Measurements from ENCODE around the gene KCND2. TPM values are rescaled to one million over a fixed set of nuclear protein-coding genes. Genes with fewer than 3 reads are reported as not detected.

KCND2 gene
- total RNA-seq, 1 experiment from 2014 or later: not detected

DNA sequence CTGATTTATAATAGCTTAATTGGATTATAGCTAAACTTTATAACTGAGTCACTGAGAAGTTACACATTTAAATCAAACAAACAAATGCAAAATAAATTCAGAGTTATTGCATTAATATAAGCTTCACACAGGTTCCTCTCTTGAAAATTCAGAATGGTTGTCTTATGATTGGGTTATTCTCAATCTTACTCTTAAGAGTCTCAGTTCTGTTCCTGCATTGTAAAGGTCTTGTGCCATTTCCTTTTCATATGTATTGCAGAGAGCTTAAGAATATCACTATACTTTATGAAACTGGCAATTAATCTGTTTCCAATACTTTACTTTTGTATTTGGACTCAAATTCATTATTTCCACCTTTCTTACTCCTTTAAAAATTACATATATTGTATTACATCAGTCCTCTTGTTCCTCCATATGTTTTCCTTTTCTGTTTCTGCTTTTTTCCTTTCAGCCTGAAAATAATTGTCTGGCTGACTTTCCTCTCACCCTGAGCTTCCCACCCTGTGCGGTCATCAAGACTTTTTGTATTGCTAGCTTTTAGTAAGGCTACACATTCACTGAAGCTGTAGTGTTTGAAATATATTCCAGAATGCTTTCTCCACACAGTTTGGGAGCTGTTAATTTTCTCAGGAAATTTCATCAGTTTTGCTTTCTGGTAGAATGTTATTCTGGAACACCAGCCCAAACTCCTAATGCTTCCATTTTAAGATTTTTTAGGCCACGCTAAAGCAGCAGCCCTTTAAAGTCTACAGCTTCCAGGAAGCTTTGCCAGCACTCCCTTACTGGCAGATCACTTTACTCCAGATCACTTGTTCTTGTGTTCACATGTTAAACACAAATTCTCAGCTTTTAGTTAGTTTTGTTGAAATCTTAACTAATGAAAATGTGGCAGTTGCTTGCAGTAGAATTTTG lies 139.4 kb downstream of the KCND2 start:
- H3K4me3 ChIP-seq: no peak overlapping the region
- no peak for DNase-seq
- no peaks in the 10 kb centered on the region for H3K36me3 ChIP-seq
- no peaks in the 10 kb centered on the region for H3K27me3 ChIP-seq
- no peaks in the 10 kb centered on the region for H3K9me3 ChIP-seq (replicated peaks)
- no peaks in the 10 kb centered on the region for H3K4me1 ChIP-seq
- H3K27ac ChIP-seq: no peak overlapping the region

DNA sequence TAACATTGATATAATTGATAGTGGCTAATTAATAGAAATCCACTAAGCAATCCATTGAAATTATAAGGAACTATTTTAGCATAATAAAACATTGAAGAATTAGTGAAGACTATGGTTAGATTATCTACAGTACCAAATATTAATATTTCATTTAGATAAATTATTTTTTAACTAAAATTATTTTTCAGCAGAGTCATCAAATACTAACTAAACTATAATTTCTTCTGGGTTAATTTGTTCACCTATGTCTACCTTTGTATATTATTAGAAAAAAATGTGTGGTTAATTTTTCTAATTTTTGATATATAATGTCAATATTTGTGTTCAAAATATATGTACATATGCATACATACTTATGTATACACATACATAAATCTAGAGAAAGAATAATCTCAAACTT lies 140.2 kb downstream of the KCND2 start:
- Histone ChIP-seq H3K4me3 (no peak overlapping the region), H3K4me1 (no peaks in the 10 kb centered on the region), H3K36me3 (no peaks in the 10 kb centered on the region), H3K27me3 (no peaks in the 10 kb centered on the region), H3K9me3 (replicated peaks) (no peaks in the 10 kb centered on the region), H3K27ac (no peak overlapping the region)
- DNase-seq: no peak

DNA sequence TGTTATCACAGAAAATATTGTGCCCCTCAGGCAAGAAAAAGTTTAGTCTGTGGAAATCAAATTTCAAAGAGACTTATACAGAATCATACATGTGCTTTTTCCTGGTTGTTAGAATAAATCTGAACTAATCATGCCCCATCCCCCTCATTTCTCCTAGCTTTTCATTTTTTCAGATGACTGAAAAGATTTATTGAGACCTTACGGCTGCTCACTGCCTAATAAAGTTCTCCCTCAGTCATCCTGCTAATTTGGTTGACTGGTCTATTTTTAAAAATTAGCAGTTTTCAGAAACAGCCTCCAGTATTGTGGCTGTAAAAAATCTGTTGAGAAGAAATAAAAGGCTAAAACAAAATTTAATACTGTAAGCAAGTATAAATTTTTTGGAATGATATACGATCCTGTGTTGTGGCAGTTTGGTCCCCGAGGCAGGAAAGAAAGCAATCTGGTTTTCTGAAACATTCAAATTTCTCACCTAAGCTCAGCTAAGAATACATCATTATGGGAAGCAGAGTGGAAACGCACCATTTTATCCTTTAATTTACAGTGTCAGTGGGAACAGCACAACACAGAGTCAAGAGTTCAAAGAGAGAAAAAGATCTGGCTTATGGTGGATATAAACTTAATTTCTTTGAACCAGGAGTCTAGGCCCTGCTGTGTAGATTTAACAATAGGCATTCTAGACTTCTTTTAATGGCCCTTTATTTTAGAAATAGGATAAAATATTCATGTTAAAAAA lies 144.4 kb downstream of the KCND2 start:
- no peaks in the 10 kb centered on the region for H3K9me3 ChIP-seq (replicated peaks)
- no peak overlapping the region for H3K4me3 ChIP-seq
- H3K4me1 ChIP-seq: no peaks in the 10 kb centered on the region
- no peaks in the 10 kb centered on the region for H3K36me3 ChIP-seq
- H3K27me3 ChIP-seq: no peaks in the 10 kb centered on the region
- H3K27ac ChIP-seq: no peak overlapping the region
- no peak for DNase-seq

DNA sequence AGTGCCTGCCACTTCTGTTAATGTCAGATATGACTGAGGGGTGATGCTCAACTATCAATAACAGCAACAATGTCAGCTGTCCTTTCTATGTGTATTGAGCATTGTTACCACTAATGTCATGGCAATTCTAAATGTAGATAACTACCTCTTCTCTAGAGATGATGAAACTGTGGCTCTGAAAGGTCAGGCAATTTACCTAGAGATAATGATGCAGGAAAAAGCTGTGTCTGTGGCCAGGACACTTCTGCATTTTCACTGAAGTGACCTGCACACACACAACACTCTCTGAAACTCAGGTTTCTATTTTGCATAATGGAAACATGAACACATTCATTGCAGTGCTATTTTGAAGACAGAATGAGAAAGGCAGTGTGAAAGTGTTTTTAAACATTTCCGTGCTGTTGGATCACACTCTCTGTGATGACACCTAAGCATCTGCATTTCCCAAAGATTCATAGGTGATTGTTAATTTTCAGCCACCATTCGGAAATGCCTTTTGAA lies 148.2 kb downstream of the KCND2 start:
- H3K27me3 ChIP-seq: no peaks in the 10 kb centered on the region
- H3K27ac ChIP-seq: no peak overlapping the region
- H3K4me1 ChIP-seq: no peaks in the 10 kb centered on the region
- H3K4me3 ChIP-seq: no peak overlapping the region
- no peaks in the 10 kb centered on the region for H3K36me3 ChIP-seq
- no peaks in the 10 kb centered on the region for H3K9me3 ChIP-seq (replicated peaks)
- DNase-seq: no peak

DNA sequence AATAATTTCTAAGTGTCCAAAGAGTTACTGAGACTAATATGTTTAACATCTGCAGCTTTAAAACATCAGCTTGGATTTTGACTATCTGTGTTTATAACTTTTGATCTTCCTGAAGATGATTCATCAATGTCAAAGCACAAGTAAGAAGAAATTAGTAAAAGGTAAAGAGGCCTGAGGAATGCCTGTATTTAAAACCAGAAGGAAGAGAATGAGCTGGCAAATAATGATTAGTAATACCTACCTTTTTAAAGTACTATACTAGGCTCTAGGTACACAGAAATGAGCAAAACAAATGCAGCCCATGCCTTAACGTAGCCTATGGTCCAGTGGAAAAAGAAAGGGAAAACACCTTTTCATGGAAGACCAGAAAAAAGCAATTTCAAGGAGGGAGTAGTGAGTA lies 158.0 kb downstream of the KCND2 start:
- Histone ChIP-seq H3K9me3 (replicated peaks) (no peaks in the 10 kb centered on the region), H3K4me1 (no peaks in the 10 kb centered on the region), H3K27me3 (0 out of 2 replicates have a peak, but pooled peaks cover 2% of the 10 kb centered on the region), H3K4me3 (no peak overlapping the region), H3K36me3 (no peaks in the 10 kb centered on the region), H3K27ac (no peak overlapping the region)
- DNase-seq: no peak

DNA sequence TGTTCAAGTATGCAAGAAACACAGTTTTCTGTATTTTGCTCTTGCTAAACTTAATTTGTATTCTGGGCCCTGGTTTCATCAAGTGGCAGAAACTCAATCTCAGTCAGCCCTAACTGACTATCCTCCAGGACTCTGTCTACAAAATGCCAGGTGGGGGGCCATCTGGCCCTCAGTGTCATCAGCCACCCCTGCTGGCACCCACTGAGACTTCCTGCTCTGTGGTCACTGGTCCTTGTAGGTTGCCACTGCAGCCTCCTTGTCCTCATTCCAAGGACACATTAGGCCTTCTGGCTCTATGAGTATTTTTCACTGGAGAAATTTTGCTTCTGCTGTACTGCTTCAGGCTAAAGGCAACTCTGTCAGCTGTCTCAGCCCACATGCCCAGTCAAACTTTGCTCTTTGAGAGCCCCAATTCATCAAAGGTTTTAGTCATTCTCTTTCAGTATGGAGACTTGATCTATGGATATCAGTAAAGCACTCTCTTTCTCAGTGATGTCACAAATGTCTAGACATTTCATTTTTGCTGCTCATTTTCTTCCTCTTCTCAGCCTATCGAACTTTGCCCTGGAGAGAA lies 163.6 kb downstream of the KCND2 start:
- no peaks in the 10 kb centered on the region; the same call in 1 of the 2 replicates for H3K27me3 ChIP-seq
- H3K36me3 ChIP-seq: no peaks in the 10 kb centered on the region
- no peak overlapping the region for H3K4me3 ChIP-seq
- H3K27ac ChIP-seq: no peak overlapping the region
- DNase-seq: no peak
- H3K4me1 ChIP-seq: no peaks in the 10 kb centered on the region
- no peaks in the 10 kb centered on the region for H3K9me3 ChIP-seq (replicated peaks)

DNA sequence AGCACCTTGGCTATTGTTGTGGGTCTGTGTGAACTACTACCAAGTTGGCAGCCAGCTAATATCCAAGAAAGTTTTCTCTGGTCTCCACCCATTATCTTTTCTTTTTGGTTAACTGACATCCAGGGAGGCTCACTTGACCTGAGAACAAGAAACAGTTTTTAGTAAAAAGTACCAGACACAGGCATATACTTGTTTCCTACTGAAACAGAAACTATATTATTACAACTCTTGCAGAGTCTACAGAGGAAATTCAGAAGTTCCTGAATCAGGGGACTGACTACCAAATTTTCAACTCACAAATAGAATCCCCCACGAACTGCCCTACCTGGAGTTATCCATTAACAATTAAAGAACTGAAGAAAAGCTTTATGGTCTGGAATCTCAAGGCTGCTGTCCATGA lies 168.9 kb downstream of the KCND2 start:
- Histone ChIP-seq H3K9me3 (replicated peaks) (no peaks in the 10 kb centered on the region), H3K36me3 (no peaks in the 10 kb centered on the region), H3K27ac (no peak overlapping the region), H3K4me3 (no peak overlapping the region), H3K4me1 (no peaks in the 10 kb centered on the region), H3K27me3 (no peaks in the 10 kb centered on the region)
- no peak for DNase-seq

DNA sequence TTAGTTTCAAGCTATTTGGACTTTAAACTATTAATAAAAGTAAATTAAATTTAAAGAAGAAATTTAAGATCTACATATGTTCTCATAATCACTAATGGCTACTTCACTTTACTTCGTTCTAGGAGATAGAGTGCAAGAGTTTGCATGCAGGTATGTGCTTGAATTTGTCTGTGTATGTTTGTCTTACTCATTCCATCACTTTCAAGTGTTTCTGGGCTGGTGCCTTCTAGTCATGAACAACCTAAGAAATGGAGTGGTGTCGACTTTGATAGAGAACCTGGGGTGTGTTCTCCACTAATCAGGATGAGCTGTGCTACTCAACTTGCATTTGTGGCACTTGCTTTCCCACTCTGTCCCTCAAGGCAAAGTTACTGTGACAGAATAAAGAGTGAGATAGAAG lies 169.9 kb downstream of the KCND2 start:
- Histone ChIP-seq H3K27me3 (no peaks in the 10 kb centered on the region), H3K4me3 (no peak overlapping the region), H3K36me3 (no peaks in the 10 kb centered on the region), H3K4me1 (no peaks in the 10 kb centered on the region), H3K9me3 (replicated peaks) (no peaks in the 10 kb centered on the region), H3K27ac (no peak overlapping the region)
- no peak for DNase-seq

DNA sequence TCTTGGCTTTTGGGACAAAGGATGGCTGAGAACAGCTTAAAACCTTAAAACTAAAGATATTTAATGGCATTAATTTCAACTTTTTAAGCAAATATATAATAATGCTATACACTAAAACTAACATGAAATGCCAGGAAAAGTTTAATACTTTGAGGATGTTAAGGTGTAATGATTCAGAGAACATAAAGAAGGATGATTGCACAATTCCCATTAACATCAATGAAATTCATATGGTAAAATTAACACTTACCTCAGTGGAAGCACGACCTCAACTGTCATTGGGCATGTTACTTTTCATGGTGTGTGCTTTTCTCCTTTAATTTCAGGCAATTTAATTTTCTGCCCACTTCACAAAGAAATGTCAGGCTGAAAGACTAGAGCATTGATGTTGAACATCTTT lies 171.7 kb downstream of the KCND2 start:
- Histone ChIP-seq H3K36me3 (no peaks in the 10 kb centered on the region), H3K4me3 (no peak overlapping the region), H3K27ac (no peak overlapping the region), H3K27me3 (no peaks in the 10 kb centered on the region), H3K4me1 (no peaks in the 10 kb centered on the region), H3K9me3 (replicated peaks) (no peaks in the 10 kb centered on the region)
- DNase-seq: no peak

DNA sequence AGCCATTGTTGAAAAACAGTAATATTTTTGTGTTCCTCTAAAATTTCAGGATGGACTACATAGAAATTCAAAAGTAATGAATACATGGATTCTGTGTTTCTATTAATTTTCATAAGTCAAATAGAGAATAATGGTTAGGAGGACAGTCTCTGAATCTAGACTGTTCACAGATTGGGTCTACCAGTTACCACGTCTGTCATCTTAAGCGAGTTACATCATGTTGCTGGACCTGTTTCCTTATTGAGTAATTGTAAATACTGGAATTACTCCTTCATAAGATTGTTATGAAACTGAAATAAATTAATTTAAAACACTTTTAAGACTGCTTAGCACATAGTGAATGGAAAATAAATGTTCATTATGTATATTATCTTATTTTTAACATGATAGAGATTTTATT lies 172.3 kb downstream of the KCND2 start:
- Histone ChIP-seq H3K9me3 (replicated peaks) (no peaks in the 10 kb centered on the region), H3K4me3 (no peak overlapping the region), H3K36me3 (no peaks in the 10 kb centered on the region), H3K4me1 (no peaks in the 10 kb centered on the region), H3K27ac (no peak overlapping the region), H3K27me3 (no peaks in the 10 kb centered on the region)
- no peak for DNase-seq

DNA sequence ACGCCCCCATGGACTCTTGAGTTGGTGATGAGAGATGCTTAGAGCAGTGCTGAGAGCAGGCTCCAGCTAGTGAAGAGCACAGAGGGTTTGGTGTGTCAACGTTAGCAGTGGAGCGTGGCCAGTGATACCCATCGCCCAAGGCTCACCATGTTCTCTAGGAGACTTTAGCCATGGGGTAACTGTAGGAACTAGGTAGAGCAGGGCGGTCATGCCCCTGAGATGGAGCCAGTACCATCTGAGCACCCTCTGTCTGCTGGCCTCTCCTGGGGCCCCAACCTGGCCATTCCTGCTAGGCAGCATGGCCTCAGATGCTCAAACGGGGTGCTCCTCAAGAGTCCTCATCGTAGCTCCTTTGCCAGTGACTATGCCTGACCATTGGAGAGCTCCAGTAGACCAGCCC lies 179.7 kb downstream of the KCND2 start:
- no peaks in the 10 kb centered on the region for H3K36me3 ChIP-seq
- no peak for DNase-seq
- H3K27ac ChIP-seq: no peak overlapping the region
- H3K9me3 ChIP-seq (replicated peaks): no peaks in the 10 kb centered on the region
- no peaks in the 10 kb centered on the region for H3K4me1 ChIP-seq
- H3K4me3 ChIP-seq: no peak overlapping the region
- H3K27me3 ChIP-seq: no peaks in the 10 kb centered on the region

DNA sequence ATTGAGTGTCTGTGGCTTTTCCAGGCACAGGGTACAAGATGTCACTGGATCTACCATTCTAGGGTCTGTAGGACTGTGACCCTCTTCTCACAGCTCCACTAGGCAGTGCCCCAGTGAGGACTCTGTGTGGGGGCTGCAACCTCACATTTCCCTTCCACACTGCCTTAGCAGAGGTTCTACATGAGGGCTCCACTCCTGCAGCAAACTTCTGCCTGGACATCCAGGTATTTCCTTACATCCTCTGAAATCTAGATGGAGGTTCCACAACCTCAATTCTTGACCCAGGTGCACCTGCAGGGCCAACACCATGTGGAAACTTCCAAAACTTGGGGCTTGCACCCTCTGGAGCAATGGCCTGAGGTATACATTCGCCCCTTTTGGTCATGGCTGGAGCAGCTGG lies 183.7 kb downstream of the KCND2 start:
- Histone ChIP-seq H3K27ac (no peak overlapping the region), H3K36me3 (no peaks in the 10 kb centered on the region), H3K4me1 (no peaks in the 10 kb centered on the region), H3K9me3 (replicated peaks) (no peaks in the 10 kb centered on the region), H3K27me3 (no peaks in the 10 kb centered on the region), H3K4me3 (no peak overlapping the region)
- no peak for DNase-seq

DNA sequence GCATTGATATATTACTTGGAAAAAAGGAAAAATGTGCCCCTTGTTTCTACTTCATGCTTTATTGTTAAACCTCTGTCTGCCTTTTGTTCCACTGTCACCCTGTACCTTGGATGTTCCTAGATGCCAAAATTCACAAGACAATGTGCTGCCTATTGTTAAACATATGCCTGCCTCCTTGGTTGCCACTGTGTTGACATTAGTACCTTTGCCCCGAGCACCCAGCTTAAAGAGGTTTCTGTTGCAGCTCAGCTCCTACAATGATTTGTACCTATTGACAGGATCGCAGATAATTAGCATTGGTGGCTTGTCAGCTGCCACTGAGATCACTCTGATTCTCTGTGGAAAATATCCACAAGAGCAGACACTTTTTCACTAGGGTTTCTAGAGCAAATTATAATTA lies 188.0 kb downstream of the KCND2 start:
- Histone ChIP-seq H3K27ac (no peak overlapping the region), H3K27me3 (peaks cover 3% of the 10 kb centered on the region; the same call in 1 of the 2 replicates), H3K9me3 (replicated peaks) (no peaks in the 10 kb centered on the region), H3K4me1 (no peaks in the 10 kb centered on the region), H3K36me3 (no peaks in the 10 kb centered on the region), H3K4me3 (no peak overlapping the region)
- DNase-seq: no peak

DNA sequence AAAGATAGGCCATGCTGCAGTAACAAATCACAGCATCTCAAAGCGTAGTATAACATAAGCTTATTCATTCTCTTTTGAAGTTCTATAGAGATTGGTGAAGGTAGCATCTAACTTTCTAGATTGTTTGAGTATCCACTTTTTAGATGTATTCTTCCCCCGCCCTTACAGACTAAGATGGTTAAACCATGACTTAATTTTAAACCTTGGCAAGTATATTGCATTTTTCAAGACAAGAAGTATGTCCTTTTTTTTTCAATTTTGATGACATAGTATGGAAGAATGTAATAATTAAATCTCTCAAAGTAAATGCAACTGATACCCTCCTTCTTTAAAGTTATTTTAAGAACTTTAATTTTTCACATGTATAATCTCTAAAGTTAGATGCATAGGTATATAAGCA lies 190.0 kb downstream of the KCND2 start:
- H3K27ac ChIP-seq: no peak overlapping the region
- no peaks in the 10 kb centered on the region for H3K4me1 ChIP-seq
- peaks cover 3% of the 10 kb centered on the region; the same call in 1 of the 2 replicates for H3K27me3 ChIP-seq
- no peak for DNase-seq
- no peaks in the 10 kb centered on the region for H3K36me3 ChIP-seq
- H3K4me3 ChIP-seq: no peak overlapping the region
- H3K9me3 ChIP-seq (replicated peaks): no peaks in the 10 kb centered on the region

DNA sequence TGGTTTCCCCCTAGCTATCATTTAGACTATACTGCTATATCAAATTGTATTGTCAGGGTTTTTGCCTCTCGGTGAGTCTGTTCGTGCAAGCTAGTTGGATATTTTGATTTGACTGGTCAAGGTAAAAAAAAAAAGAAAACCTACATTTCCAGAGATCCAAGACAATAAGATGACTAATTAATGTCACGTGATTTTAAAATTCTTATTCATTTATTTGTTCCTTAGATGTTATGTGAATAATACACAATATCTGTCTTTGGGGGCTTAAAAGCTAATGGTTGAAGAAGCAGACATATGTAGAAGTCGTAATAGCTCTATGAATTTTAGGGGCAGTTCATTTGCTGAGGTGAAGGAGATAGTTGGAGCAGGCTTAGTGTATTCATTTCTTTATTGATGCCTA lies 191.1 kb downstream of the KCND2 start:
- no peaks in the 10 kb centered on the region for H3K36me3 ChIP-seq
- H3K27me3 ChIP-seq: peaks cover 3% of the 10 kb centered on the region; the same call in 1 of the 2 replicates
- no peak for DNase-seq
- no peak overlapping the region for H3K27ac ChIP-seq
- no peak overlapping the region for H3K4me3 ChIP-seq
- H3K4me1 ChIP-seq: no peaks in the 10 kb centered on the region
- H3K9me3 ChIP-seq (replicated peaks): no peaks in the 10 kb centered on the region

All from SJCRH30 (cell line).